ENCODE data around the gene MRAS. TPM values are rescaled to one million over a fixed set of nuclear protein-coding genes. Genes with fewer than 3 reads are reported as not detected.

Gene MRAS
- total and polyA plus RNA-seq, 2 of the 8 experiments (the other 6 are each of a cell fraction or from before 2014, with no cell fraction given), result 10.6 to 16.2 TPM

GRCh38 chr3:138399766-138400165 is 51.4 kb downstream of the MRAS start:
- FAIRE-seq, result no peak
- no peak overlapping the region for H3K27ac ChIP-seq (ENCODE audit: low read depth, low read length)
- TF ChIP-seq BACH1 (IDR thresholded peaks at IDR 0.05; ENCODE audit: low read length), result no peak
- TF ChIP-seq TCF12 (IDR thresholded peaks at IDR 0.05; ENCODE audit: low read depth, low read length), result no peak
- no peak for TF ChIP-seq POLR2AphosphoS5 (IDR thresholded peaks at IDR 0.05; ENCODE audit: low read depth, low read length)
- TF ChIP-seq SP4 (IDR thresholded peaks at IDR 0.05; ENCODE audit: low read length), result no peak
- TF ChIP-seq BCL11A (IDR thresholded peaks at IDR 0.05; ENCODE audit: low read depth in 2 of 2, low read length in 2 of 2), result no peak
- no peak for TF ChIP-seq SRF (IDR thresholded peaks at IDR 0.05; ENCODE audit: low read depth, low read length)
- no peak for TF ChIP-seq CBX8 (IDR thresholded peaks at IDR 0.05; ENCODE audit: borderline replicate concordance, low read depth, low read length)
- no peak for TF ChIP-seq HDAC6 (IDR thresholded peaks at IDR 0.05; ENCODE audit: low read depth, low read length)
- TF ChIP-seq CTBP2 (IDR thresholded peaks at IDR 0.05; ENCODE audit: borderline replicate concordance, insufficient read depth, insufficient read length, low read length), result no peak
- TF ChIP-seq CEBPB (IDR thresholded peaks at IDR 0.05; ENCODE audit: low read depth, low read length), result no peak
- TF ChIP-seq BRCA1 (IDR thresholded peaks at IDR 0.05; ENCODE audit: low read depth, low read length), result no peak
- TF ChIP-seq CHD2 (IDR thresholded peaks at IDR 0.05; ENCODE audit: low read length), result no peak
- TF ChIP-seq MAX (IDR thresholded peaks at IDR 0.05), result no peak
- no peak for TF ChIP-seq CHD1 (IDR thresholded peaks at IDR 0.05; ENCODE audit: low read depth, low read length)
- no peak for TF ChIP-seq EGR1 (IDR thresholded peaks at IDR 0.05; ENCODE audit: borderline replicate concordance, low read depth, low read length)
- TF ChIP-seq YY1 (IDR thresholded peaks at IDR 0.05; ENCODE audit: low read depth, low read length), result no peak
- TF ChIP-seq SIX5 (IDR thresholded peaks at IDR 0.05; ENCODE audit: low read depth, low read length), result no peak

More at GRCh38 chr3:138399766-138400165, 51.4 kb downstream of the MRAS start:
- H3K9me3 ChIP-seq (ENCODE audit: insufficient read depth in 2 of 2, low read depth in 1 of 2, low read length in 1 of 2), result no peaks in the 10 kb centered on the region
- H2BK20ac ChIP-seq (ENCODE audit: low read length), result no peak overlapping the region
- H3K4me3 ChIP-seq (ENCODE audit: extremely low read depth in 1 of 4, insufficient read depth in 2 of 4, low read depth in 3 of 4, low read length in 4 of 4), result no peak overlapping the region
- no peak overlapping the region for H2BK12ac ChIP-seq (ENCODE audit: low read depth, low read length)
- H3K56ac ChIP-seq (replicated peaks; ENCODE audit: insufficient read length, low read depth, low read length), result no peak overlapping the region
- H3K14ac ChIP-seq (ENCODE audit: insufficient read length), result no peak overlapping the region
- WGBS, 2 experiments (ENCODE audit: extremely low coverage in 1 of 2, insufficient coverage in 1 of 2, insufficient read length in 1 of 2, insufficient replicate concordance in 2 of 2, low coverage in 1 of 2, low lambda C conversion rate in 2 of 2, missing lambda C conversion rate in 1 of 2), result 92% methylated on average over 10 of the region's 10 CpGs; no CpG with 5 or more reads in 1 of the 2 experiments
- H3K36me3 ChIP-seq (ENCODE audit: control insufficient read depth in 2 of 4, insufficient read depth in 4 of 4, low read length in 3 of 4), result peaks cover 0 to 8% (median 4%) of the 10 kb centered on the region in 4 experiments; a peak in 1 of 8 replicates
- no peaks in the 10 kb centered on the region for H3K23me2 ChIP-seq (ENCODE audit: low read depth, low read length)
- H2AFZ ChIP-seq (ENCODE audit: low read length), result no peak overlapping the region
- DNase-seq (ENCODE audit: low read depth in 1 of 2, low spot score in 2 of 2), result no peak
- CTCF ChIA-PET (ENCODE audit: partially characterized antibody), result interaction anchor here (0.7 to 6.6 kb wide), 6 partner anchors 13 to 219 kb away, joined by 3 to 25 read pairs (median 3); no protein-coding TSS in a partner anchor
- no peaks in the 10 kb centered on the region for H4K20me1 ChIP-seq (replicated peaks in 1 of 2; ENCODE audit: control insufficient read depth in 1 of 2, insufficient read depth in 2 of 2, low read length in 2 of 2)
- H2BK15ac ChIP-seq (ENCODE audit: low read length), result no peak overlapping the region
- H4K5ac ChIP-seq (ENCODE audit: insufficient read length, low read depth, low read length), result no peak overlapping the region
- no peaks in the 10 kb centered on the region for H3K79me2 ChIP-seq (ENCODE audit: control insufficient read depth in 1 of 2, insufficient read depth in 2 of 2, low read length in 2 of 2)
- H3K18ac ChIP-seq (ENCODE audit: extremely low read depth, low read length), result no peak overlapping the region
- H2BK5ac ChIP-seq (ENCODE audit: low read depth, low read length), result no peak overlapping the region
- no peak overlapping the region for H2BK120ac ChIP-seq (replicated peaks; ENCODE audit: low read depth, low read length)
- POLR2A ChIA-PET (ENCODE audit: partially characterized antibody), result interaction anchor here (0.6 to 1.0 kb wide), 3 partner anchors 15 to 409 kb away, joined by 3 read pairs; no protein-coding TSS in a partner anchor
- no peak overlapping the region for H3K23ac ChIP-seq (ENCODE audit: insufficient read length)
- H3K4ac ChIP-seq (replicated peaks; ENCODE audit: insufficient read length, low read depth, low read length), result no peak overlapping the region
- no peak overlapping the region for H3K9ac ChIP-seq (replicated peaks in 1 of 4; ENCODE audit: extremely low read depth in 1 of 4, low read depth in 3 of 4, low read length in 3 of 4)
- H3K27me3 ChIP-seq (replicated peaks in 1 of 4; ENCODE audit: control insufficient read depth in 3 of 4, extremely low read depth in 1 of 4, insufficient read depth in 3 of 4, low read length in 3 of 4), result no peaks in the 10 kb centered on the region
- H3K4me2 ChIP-seq (ENCODE audit: insufficient read depth in 1 of 2, low read depth in 2 of 2, low read length in 2 of 2), result no peak overlapping the region
- no peak overlapping the region for H4K91ac ChIP-seq (replicated peaks; ENCODE audit: insufficient read length, low read length)
- H3K79me1 ChIP-seq (ENCODE audit: low read depth, low read length), result no peaks in the 10 kb centered on the region; the same call in 1 of the 2 replicates
- H3K4me1 ChIP-seq (replicated peaks in 1 of 4; ENCODE audit: control insufficient read depth in 3 of 4, insufficient read depth in 4 of 4, low read length in 3 of 4), result peaks cover 2 to 13% (median 10%) of the 10 kb centered on the region in 4 experiments
- H4K8ac ChIP-seq (ENCODE audit: extremely low read depth, insufficient read depth, low read length), result no peak overlapping the region
- no peak overlapping the region for H2AK5ac ChIP-seq (ENCODE audit: low read depth, low read length)
